Smooth muscle cell (in vitro differentiated cells): ENCODE results near the gene TMEM178A. TPM values are rescaled to one million over a fixed set of nuclear protein-coding genes. Genes with fewer than 3 reads are reported as not detected.
A peak's percentile ranks its signal among the peaks of the same experiment; 100 is the strongest.

Experiments
- DNase-seq: peaks from one replicate; lab custom pipeline; 2025; ENCODE audit not compliant: unreplicated experiment; lab: John Stamatoyannopoulos, UW
- H2AFZ ChIP-seq: fragments of 200-600 bp; sonication (generic); 2 replicates; pipeline ENCODE4 v1.6.0; 2016; ENCODE audit warnings: antibody characterized with exemption, low read depth, mild to moderate bottlenecking
- H3F3A ChIP-seq: fragments of 200-600 bp; sonication (generic); 2 replicates; pipeline ENCODE4 v1.6.0; 2017; ENCODE audit warnings: antibody characterized with exemption, low read depth
- H3K27ac ChIP-seq: fragments of 200-600 bp; sonication (generic); 2 replicates; pipeline ENCODE4 v1.5.1; 2016; ENCODE audit warnings: low read depth, mild to moderate bottlenecking
- H3K27me3 ChIP-seq: fragments of 200-600 bp; sonication (generic); 2 replicates; pipeline ENCODE4 v1.6.1; 2016; ENCODE audit warnings: low read depth, mild to moderate bottlenecking
- H3K36me3 ChIP-seq: fragments of 200-600 bp; sonication (generic); 2 replicates; pipeline ENCODE4 v1.5.1; 2016; ENCODE audit warnings: low read depth
- H3K4me1 ChIP-seq: fragments of 200-600 bp; sonication (generic); 2 replicates; pipeline ENCODE4 v1.5.1; 2016; ENCODE audit warnings: low read depth
- H3K4me2 ChIP-seq: fragments of 200-600 bp; sonication (generic); 2 replicates; pipeline ENCODE4 v1.6.0; 2016; ENCODE audit warnings: mild to moderate bottlenecking
- H3K4me3 ChIP-seq: fragments of 200-600 bp; sonication (generic); 2 replicates; pipeline ENCODE4 v1.5.1; 2016; ENCODE audit warnings: mild to moderate bottlenecking
- H3K79me2 ChIP-seq: fragments of 200-600 bp; sonication (generic); 2 replicates; pipeline ENCODE4 v1.6.0; 2016; ENCODE audit warnings: low read depth, mild to moderate bottlenecking
- H3K9ac ChIP-seq: fragments of 200-600 bp; sonication (generic); 2 replicates; pipeline ENCODE4 v1.6.0; 2016; ENCODE audit warnings: low read depth
- H3K9me3 ChIP-seq: fragments of 200-600 bp; sonication (generic); replicated peaks from 2 replicates; pipeline ENCODE4 v1.5.1; 2016; ENCODE audit warnings: low read depth
- H4K20me1 ChIP-seq: fragments of 200-600 bp; sonication (generic); 2 replicates; pipeline ENCODE4 v1.6.0; 2016; ENCODE audit warnings: low read depth
- CTCF ChIP-seq: fragments of 200-600 bp; sonication (generic); IDR thresholded peaks from 2 replicates; pipeline ENCODE4 v1.5.1; 2017; ENCODE audit warnings: borderline replicate concordance, mild to moderate bottlenecking, antibody characterized with exemption; ENCODE audit not compliant: insufficient read depth, poor library complexity, severe bottlenecking
- WGBS: methylation state at CpG from one replicate; pipeline ENCODE4 v1.1.7; 2016; ENCODE audit warnings: low lambda C conversion rate; 5-methylcytosine and 5-hydroxymethylcytosine counted together
- polyA plus RNA-seq: library from polyadenylated mRNA; unstranded; fragments of >200 nt; fragmentation: Nextera tagmentation; extraction: Ambion mirVana; gene quantifications from 2 replicates; pipeline ENCODE4 v1.2.1, GENCODE V29; 2016
- total RNA-seq: library from RNA; depleted of rRNA; stranded (reverse); fragments of >200 nt; gene quantifications from 2 replicates; pipeline ENCODE4 v1.2.3, GENCODE V29; 2014

TMEM178A gene
- total and polyA plus RNA-seq, 2 experiments from 2014 or later: 14.6 to 22.2 TPM

DNA sequence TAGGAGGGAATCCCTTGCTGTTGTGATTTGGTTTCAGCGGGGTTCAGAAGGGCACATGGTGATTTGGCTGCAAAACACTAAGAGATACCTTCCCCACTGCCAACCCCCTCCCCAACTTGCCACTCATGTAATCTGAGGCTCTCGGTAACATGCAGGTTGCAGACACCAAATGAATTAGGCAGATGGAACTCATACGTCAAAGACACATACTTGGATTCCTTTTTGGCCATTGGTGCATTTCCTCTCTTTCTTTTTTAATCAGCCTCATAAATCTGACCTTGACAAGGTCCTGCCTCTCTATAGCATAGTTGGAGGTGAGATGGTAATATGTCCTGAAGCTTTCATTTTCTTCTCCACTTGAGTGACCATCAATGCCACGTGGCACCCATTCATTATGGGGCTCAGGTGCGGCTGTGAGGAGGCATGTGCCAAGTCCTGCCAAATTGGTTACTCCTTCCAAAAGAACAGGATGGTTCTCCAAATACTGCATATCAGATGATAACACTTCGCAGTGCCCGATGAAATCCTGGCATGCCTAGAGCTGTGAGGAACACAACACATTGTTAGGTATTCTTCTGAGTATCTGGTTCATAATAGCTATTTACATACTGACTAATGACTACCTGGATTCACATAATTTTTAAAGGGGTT lies 8.3 kb upstream of the TMEM178A start:
- H3F3A ChIP-seq: peaks cover 3% of the 10 kb centered on the region
- no peak overlapping the region for H3K4me2 ChIP-seq
- no peak overlapping the region for H2AFZ ChIP-seq
- H4K20me1 ChIP-seq: no peaks in the 10 kb centered on the region
- no peaks in the 10 kb centered on the region for H3K79me2 ChIP-seq
- H3K27me3 ChIP-seq: no peaks in the 10 kb centered on the region
- H3K4me3 ChIP-seq: no peak overlapping the region
- DNase-seq: no peak
- no peak overlapping the region for H3K27ac ChIP-seq
- H3K4me1 ChIP-seq: no peaks in the 10 kb centered on the region
- TF ChIP-seq CTCF: no peak
- no peaks in the 10 kb centered on the region for H3K36me3 ChIP-seq
- no peaks in the 10 kb centered on the region for H3K9me3 ChIP-seq
- 92% methylated on average over 7 of the region's 7 CpGs for whole genome bisulfite sequencing
- H3K9ac ChIP-seq: no peak overlapping the region

- no peaks in the 10 kb centered on the region for H3K36me3 ChIP-seq
- H3K9me3 ChIP-seq: no peaks in the 10 kb centered on the region
- H3K4me3 ChIP-seq: no peak overlapping the region
- H3F3A ChIP-seq: peaks cover 3% of the 10 kb centered on the region
- no peak for DNase-seq
- H3K27me3 ChIP-seq: no peaks in the 10 kb centered on the region
- no peaks in the 10 kb centered on the region for H3K4me1 ChIP-seq
- H2AFZ ChIP-seq: no peak overlapping the region
- no peak overlapping the region for H3K4me2 ChIP-seq
- H4K20me1 ChIP-seq: no peaks in the 10 kb centered on the region
- H3K27ac ChIP-seq: no peak overlapping the region
- H3K9ac ChIP-seq: no peak overlapping the region
- no peak for TF ChIP-seq CTCF
- H3K79me2 ChIP-seq: no peaks in the 10 kb centered on the region
- WGBS: 78% methylated on average over 2 of the region's 2 CpGs
These were observed 7.3 kb upstream of the TMEM178A start for GRCh38 chr2:39658371-39658770.

DNA sequence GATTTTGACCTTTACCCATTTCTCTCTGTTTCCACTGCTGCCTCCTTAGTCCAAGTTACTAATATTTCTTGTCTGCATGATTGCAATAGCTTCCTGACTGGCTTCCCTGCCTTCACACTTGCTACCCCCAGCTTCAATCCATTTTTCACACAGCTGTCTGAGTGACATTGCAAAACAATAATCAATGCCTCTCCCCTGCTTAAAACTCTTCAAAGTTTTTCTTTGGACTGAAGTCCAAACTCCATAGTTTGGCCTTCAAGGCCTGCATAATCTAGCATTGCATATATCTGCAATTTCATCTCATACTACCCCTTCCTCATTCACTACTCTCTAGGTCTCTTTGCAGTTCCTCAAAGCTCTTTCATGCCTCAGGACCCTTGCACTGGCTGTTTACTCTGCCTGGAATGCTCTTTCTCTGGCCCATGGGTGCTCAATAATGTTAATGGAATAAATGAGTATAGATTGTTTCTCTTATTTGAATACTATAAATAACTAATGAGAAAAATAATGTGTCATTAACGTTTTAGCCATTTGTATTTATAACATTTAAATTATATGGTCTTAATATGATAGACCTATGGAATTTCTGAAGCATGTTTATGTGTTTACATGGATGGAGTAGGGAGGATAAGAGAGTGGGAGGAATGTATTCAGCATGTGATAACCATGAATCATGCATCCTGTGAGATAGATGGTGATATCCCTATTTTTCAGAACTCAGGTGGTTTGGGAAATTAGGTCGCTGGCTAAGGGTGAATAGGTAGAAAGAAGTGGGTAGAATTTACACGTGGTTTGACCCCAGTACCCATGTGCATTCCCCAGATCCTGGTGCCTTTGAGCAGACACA lies 5.7 kb upstream of the TMEM178A start:
- Histone ChIP-seq H3K4me2 (no peak overlapping the region), H4K20me1 (no peaks in the 10 kb centered on the region), H3K9ac (no peak overlapping the region), H3K4me3 (no peak overlapping the region), H3K9me3 (no peaks in the 10 kb centered on the region), H3K27ac (peak overlapping the region; percentile 24), H3F3A (peaks cover 3% of the 10 kb centered on the region), H3K4me1 (no peaks in the 10 kb centered on the region), H3K27me3 (no peaks in the 10 kb centered on the region), H3K79me2 (no peaks in the 10 kb centered on the region), H2AFZ (no peak overlapping the region), H3K36me3 (no peaks in the 10 kb centered on the region)
- no peak for TF ChIP-seq CTCF
- DNase-seq: no peak
- WGBS: 79% methylated on average over 3 of the region's 3 CpGs
